HG03064 (cell line): ENCODE measurements around the gene PAF1.

Experiments
- ATAC-seq: cut with Tn5 transposase; IDR thresholded peaks from one replicate; pipeline ENCODE4 v1.9.1; 2021; ENCODE audit warnings: low read depth; ENCODE audit not compliant: unreplicated experiment

Gene PAF1

GRCh38 chr19:39417463-39418181 lies 26.7 kb upstream of the PAF1 start:
- ATAC-seq: no peak

- ATAC-seq: no peak
These were observed 25.5 kb upstream of the PAF1 start for GRCh38 chr19:39416152-39417120.

GRCh38 chr19:39415111-39416046 lies 24.5 kb upstream of the PAF1 start:
- ATAC-seq: no peak

GRCh38 chr19:39413911-39414608 lies 23.2 kb upstream of the PAF1 start:
- ATAC-seq: no peak

GRCh38 chr19:39413272-39413910 lies 22.5 kb upstream of the PAF1 start:
- no peak for ATAC-seq

- no peak for ATAC-seq
These were observed 22.0 kb upstream of the PAF1 start for GRCh38 chr19:39412867-39413271.

GRCh38 chr19:39412100-39412866 lies 21.4 kb upstream of the PAF1 start, which contains the start of gene PLEKHG2:
TSS of gene PLEKHG2 (plus strand) at chr19:39412669. CDS start at chr19:39414087, 1,418 bp downstream.
- ATAC-seq: peak; percentile 31

GRCh38 chr19:39411832-39412099 lies 20.9 kb upstream of the PAF1 start:
- peak; percentile 27 for ATAC-seq

- no peak for ATAC-seq
These were observed 20.4 kb upstream of the PAF1 start for GRCh38 chr19:39411081-39411831.

- no peak for ATAC-seq
These were observed 19.9 kb upstream of the PAF1 start for GRCh38 chr19:39410831-39411080.

GRCh38 chr19:39410017-39410830 lies 19.3 kb upstream of the PAF1 start:
- no peak for ATAC-seq

GRCh38 chr19:39409208-39410016 lies 18.5 kb upstream of the PAF1 start:
- no peak for ATAC-seq

- no peak for ATAC-seq
These were observed 17.7 kb upstream of the PAF1 start for GRCh38 chr19:39408392-39409207.

- no peak for ATAC-seq
These were observed 16.9 kb upstream of the PAF1 start for GRCh38 chr19:39407660-39408391.

GRCh38 chr19:39407410-39407659 lies 16.4 kb upstream of the PAF1 start:
- ATAC-seq: no peak
